ENCODE data around the gene CREB5.

Gene CREB5

GRCh38 chr7:28773423-28774145 lies 361.3 kb downstream of the CREB5 start:
- Histone ChIP-seq H3K4me3 (ENCODE audit: low read depth, low read length) (no peak overlapping the region), H3K27ac (no peak overlapping the region), H3K9me3 (ENCODE audit: severe bottlenecking) (no peaks in the 10 kb centered on the region), H3K36me3 (no peaks in the 10 kb centered on the region), H3K27me3 (ENCODE audit: insufficient read depth, low read depth, severe bottlenecking) (peaks cover 76% of the 10 kb centered on the region)
- no peak for DNase-seq
- TF ChIP-seq CTCF (IDR thresholded peaks at IDR 0.05; ENCODE audit: low read depth, low read length): no peak

GRCh38 chr7:28774261-28774988 lies 362.1 kb downstream of the CREB5 start:
- no peak overlapping the region for H3K4me3 ChIP-seq (ENCODE audit: low read depth, low read length)
- H3K36me3 ChIP-seq: no peaks in the 10 kb centered on the region
- no peak for DNase-seq
- no peak for TF ChIP-seq CTCF (IDR thresholded peaks at IDR 0.05; ENCODE audit: low read depth, low read length)
- H3K9me3 ChIP-seq (ENCODE audit: severe bottlenecking): no peaks in the 10 kb centered on the region
- H3K27ac ChIP-seq: no peak overlapping the region
- H3K27me3 ChIP-seq (ENCODE audit: insufficient read depth, low read depth, severe bottlenecking): peaks cover 77% of the 10 kb centered on the region

- Histone ChIP-seq H3K9me3 (ENCODE audit: severe bottlenecking) (no peaks in the 10 kb centered on the region), H3K27me3 (ENCODE audit: insufficient read depth, low read depth, severe bottlenecking) (peaks cover 75% of the 10 kb centered on the region), H3K27ac (no peak overlapping the region), H3K4me3 (ENCODE audit: low read depth, low read length) (no peak overlapping the region), H3K36me3 (no peaks in the 10 kb centered on the region)
- no peak for TF ChIP-seq CTCF (IDR thresholded peaks at IDR 0.05; ENCODE audit: low read depth, low read length)
- no peak for DNase-seq
Measured at GRCh38 chr7:28776463-28777157, 364.3 kb downstream of the CREB5 start.

GRCh38 chr7:28778786-28779185 lies 366.5 kb downstream of the CREB5 start:
- TF ChIP-seq CTCF (IDR thresholded peaks at IDR 0.05; ENCODE audit: low read depth, low read length): no peak

GRCh38 chr7:28779954-28780353 lies 367.6 kb downstream of the CREB5 start:
- TF ChIP-seq CTCF (IDR thresholded peaks at IDR 0.05; ENCODE audit: low read depth, low read length): no peak

More at GRCh38 chr7:28778786-28779185, 366.5 kb downstream of the CREB5 start:
- H3K4me3 ChIP-seq (ENCODE audit: low read depth, low read length): no peak overlapping the region
- no peak for DNase-seq
- no peaks in the 10 kb centered on the region for H3K9me3 ChIP-seq (ENCODE audit: severe bottlenecking)
- peaks cover 68% of the 10 kb centered on the region for H3K27me3 ChIP-seq (ENCODE audit: insufficient read depth, low read depth, severe bottlenecking)
- H3K36me3 ChIP-seq: no peaks in the 10 kb centered on the region
- H3K27ac ChIP-seq: no peak overlapping the region

More at GRCh38 chr7:28779954-28780353, 367.6 kb downstream of the CREB5 start:
- Histone ChIP-seq H3K9me3 (ENCODE audit: severe bottlenecking) (no peaks in the 10 kb centered on the region), H3K27ac (no peak overlapping the region), H3K4me3 (ENCODE audit: low read depth, low read length) (no peak overlapping the region), H3K36me3 (no peaks in the 10 kb centered on the region), H3K27me3 (ENCODE audit: insufficient read depth, low read depth, severe bottlenecking) (peaks cover 70% of the 10 kb centered on the region)
- no peak for DNase-seq
